ELF-1 (cell line): Measurements from ENCODE around the gene PRMT2.
"Not testable (repeated sequence)": the region's sequence is repeated elsewhere in the genome, so short reads cannot be mapped to it uniquely, and the experiment has no call there.

ENCODE experiments used
- DNase-seq: peaks from one replicate; pipeline ENCODE4 v3.0.0-alpha.2; 2016; ENCODE audit warnings: low read depth, low spot score

Gene PRMT2

DNA sequence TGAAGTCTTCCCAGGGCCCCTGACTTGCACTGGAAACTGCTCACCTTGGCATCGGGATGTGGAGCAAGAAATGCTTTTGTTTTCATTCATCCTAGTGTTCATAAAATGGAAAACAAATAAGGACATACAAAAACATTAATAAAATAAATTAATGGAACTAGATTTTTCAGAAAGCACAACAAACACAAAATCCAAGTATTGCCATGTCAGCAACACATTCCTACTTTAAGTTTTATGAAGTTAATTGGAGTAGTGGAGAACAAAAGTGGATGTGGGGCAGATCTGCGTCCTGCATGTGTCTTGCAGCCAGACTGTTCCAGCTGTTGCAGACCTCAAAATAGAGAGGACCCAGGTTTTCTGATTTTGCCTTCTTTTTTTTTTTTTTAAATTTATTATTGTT is 32.9 kb downstream of the PRMT2 start:
- no peak for DNase-seq

DNA sequence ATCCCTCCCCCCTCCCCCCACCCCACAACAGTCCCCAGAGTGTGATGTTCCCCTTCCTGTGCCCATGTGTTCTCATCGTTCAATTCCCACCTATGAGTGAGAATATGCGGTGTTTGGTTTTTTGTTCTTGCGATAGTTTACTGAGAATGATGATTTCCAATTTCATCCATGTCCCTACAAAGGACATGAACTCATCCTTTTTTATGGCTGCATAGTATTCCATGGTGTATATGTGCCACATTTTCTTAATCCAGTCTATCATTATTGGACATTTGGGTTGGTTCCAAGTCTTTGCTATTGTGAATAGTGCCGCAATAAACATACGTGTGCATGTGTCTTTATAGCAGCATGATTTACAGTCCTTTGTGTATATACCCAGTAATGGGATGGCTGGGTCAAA is 33.4 kb downstream of the PRMT2 start:
- DNase-seq = not testable (repeated sequence)

DNA sequence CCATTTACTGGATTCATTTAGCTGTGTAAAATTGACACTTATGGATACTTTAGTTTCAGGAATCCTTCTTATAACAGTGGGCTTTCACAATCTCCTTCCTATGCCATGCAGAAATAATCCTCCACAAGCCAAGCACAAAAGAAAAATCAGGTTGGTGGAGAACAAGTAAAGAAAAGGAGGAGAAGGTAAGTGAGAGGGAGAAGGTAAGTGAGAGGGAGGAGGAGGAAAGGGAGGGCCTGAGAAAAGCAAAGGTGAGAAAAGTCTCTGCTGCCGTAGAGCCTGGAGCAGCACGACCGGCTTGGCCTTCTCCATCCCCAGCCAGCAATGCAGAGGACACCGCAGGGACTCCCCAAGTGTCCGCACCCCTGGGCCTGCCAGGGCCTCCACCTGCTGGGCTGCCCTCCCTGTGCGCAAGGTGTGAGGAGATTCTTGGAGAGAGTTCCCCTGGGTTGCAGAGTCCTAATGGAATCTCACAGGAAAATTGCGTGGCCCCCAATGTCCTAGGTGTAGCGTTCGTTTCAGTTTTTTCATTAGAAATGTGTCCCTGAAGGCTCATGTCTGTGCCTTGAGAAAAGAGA is 39.0 kb downstream of the PRMT2 start:
- DNase-seq = no peak

DNA sequence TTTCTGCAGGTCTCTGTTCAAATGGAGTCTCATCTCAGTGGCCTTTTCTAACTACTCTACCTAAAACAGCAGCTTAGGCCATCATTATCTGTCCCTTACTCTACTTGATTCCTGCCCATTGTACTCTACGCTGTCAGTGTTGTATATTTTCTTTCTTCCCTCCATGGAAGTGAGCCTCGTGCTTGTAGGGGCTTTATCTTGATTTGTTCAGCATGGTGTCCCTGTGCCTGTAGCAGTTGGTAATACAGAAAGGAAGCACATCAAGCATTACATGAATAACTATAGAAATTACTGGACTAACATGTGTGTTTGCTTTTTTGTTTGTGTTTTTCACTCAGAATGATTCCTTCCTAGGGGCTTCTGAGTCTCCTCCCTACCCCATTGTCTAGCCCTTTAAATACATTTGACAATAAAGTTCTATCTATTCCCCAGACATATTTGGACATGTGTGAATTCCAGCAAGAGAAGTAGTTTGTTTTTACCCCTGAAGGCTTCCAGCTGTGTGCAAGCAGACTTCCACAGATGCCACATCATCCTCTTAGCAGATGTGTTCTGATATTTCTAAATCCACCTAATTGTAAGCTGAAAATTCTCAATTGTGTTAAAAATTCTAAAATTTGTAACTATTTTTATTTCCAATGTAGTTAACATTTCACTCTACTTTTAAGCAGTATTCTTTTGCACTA is 40.3 kb downstream of the PRMT2 start:
- DNase-seq = no peak

GRCh38 chr21:46676542-46676941 is 41.1 kb downstream of the PRMT2 start:
- DNase-seq = not testable (repeated sequence)

DNA sequence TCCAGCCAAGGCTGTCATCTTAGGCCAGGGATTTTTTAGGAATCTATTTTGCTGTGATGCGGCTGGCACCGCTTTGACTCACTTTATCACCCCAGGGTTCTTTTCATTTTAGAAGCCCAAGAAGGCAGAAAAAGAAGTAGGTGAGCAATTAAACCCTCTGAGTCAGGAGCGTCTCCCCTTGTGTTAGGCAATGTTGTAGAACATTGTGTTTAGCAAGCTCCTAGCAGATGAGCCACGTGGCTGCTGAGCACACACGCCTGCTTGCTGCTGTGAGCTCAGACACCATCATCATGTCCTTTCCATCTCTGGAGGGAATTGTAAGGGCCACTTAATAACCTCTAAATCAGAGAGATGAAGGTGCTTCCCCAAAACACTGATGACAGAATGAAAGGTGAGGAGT is 46.1 kb downstream of the PRMT2 start:
- DNase-seq = not testable (repeated sequence)

- DNase-seq = not testable (repeated sequence)
Observed at GRCh38 chr21:46698652-46699051, 63.2 kb downstream of the PRMT2 start.

DNA sequence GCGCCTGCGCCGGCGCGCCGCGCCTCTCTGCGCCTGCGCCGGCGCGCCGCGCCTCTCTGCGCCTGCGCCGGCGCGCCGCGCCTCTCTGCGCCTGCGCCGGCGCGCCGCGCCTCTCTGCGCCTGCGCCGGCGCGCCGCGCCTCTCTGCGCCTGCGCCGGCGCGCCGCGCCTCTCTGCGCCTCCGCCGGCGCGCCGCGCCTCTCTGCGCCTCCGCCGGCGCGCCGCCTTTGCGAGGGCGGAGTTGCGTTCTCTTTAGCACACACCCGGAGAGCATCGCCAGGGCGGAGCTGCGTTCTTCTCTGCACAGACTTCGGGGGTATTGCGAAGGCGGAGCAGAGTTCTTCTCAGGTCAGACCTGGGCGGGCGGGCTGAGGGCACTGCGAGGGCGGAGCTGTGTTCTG is 63.6 kb downstream of the PRMT2 start:
- not testable (repeated sequence) for DNase-seq
